AG04449 (cell line): Measurements from ENCODE around the gene USP17L30.
"Not testable (repeated sequence)": the region's sequence is repeated elsewhere in the genome, so short reads cannot be mapped to it uniquely, and the experiment has no call there.

Experiments
- CTCF ChIA-PET: fragments of 350-600 bp; formaldehyde crosslinking; extraction: SDS; loops from one replicate; lab custom pipeline; 2021; ENCODE audit warnings: antibody characterized with exemption; lab: Yijun Ruan, JAX
- POLR2A ChIA-PET: fragments of 400-600, 350-600 bp; formaldehyde crosslinking; extraction: SDS; loops from one replicate; lab custom pipeline; 2020; ENCODE audit warnings: antibody characterized with exemption, inconsistent platforms; lab: Yijun Ruan, JAX
- DNase-seq: peaks from one replicate; pipeline ENCODE4 v3.0.0-alpha.2; 2010; ENCODE audit warnings: low read depth, low spot score
- H3K4me3 ChIP-seq: 2 replicates; pipeline ENCODE4 v1.5.1; 2011; ENCODE audit warnings: low read depth, mild to moderate bottlenecking, control low read depth, low read length

The USP17L30 gene, protein sequence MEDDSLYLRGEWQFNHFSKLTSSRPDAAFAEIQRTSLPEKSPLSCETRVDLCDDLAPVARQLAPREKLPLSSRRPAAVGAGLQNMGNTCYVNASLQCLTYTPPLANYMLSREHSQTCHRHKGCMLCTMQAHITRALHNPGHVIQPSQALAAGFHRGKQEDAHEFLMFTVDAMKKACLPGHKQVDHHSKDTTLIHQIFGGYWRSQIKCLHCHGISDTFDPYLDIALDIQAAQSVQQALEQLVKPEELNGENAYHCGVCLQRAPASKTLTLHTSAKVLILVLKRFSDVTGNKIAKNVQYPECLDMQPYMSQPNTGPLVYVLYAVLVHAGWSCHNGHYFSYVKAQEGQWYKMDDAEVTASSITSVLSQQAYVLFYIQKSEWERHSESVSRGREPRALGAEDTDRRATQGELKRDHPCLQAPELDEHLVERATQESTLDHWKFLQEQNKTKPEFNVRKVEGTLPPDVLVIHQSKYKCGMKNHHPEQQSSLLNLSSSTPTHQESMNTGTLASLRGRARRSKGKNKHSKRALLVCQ

DNA sequence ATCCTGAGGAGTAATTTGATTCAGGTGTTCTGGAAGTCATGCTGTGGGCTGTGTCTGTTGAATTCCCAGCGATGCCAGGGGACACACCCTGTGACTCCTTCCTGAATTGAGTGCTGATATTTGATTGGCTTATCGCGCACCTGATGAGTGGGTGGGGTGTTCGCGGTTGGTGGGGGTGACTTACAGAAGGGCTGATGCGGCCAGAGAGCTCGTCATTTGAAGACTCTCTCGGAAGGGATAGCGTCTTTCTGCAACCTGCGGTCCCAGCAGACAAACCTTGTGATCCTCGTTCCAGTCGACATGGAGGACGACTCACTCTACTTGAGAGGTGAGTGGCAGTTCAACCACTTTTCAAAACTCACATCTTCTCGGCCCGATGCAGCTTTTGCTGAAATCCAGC, at the start of gene USP17L30:
TSS of gene USP17L30 (plus strand) at position 301 of the 400 bp plus-strand sequence. CDS start at position 301, 0 bp downstream.
- POLR2A ChIA-PET, H3K4me3 ChIP-seq, CTCF ChIA-PET, DNase-seq: not testable (repeated sequence)

DNA sequence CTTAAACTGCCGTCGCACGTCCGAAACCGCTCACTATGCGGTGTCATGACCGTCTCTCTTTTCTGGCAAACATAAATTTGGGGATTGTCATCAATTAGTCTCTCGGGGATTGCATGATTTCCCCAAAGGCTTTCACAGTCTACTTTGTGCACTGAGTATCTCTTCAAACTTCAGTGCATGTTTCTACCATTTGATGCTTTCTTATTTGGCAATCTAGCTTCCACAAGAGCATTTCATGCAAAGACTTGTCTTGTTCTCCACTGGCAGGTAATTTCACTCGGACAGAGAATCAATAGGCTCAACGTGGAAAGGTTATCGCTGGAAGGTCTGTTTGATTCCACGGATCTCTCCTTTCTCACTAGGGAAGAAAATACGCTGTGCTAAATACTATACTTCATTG, 38.7 kb upstream of the USP17L30 start:
- DNase-seq, CTCF ChIA-PET, POLR2A ChIA-PET, H3K4me3 ChIP-seq: not testable (repeated sequence)

DNA sequence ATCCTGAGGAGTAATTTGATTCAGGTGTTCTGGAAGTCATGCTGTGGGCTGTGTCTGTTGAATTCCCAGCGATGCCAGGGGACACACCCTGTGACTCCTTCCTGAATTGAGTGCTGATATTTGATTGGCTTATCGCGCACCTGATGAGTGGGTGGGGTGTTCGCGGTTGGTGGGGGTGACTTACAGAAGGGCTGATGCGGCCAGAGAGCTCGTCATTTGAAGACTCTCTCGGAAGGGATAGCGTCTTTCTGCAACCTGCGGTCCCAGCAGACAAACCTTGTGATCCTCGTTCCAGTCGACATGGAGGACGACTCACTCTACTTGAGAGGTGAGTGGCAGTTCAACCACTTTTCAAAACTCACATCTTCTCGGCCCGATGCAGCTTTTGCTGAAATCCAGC, 38.1 kb upstream of the USP17L30 start, which contains the start of gene USP17L24:
TSS of gene USP17L24 (plus strand) at position 301 of the 400 bp plus-strand sequence. CDS start at position 301, 0 bp downstream.
- H3K4me3 ChIP-seq, CTCF ChIA-PET, DNase-seq, POLR2A ChIA-PET: not testable (repeated sequence)

DNA sequence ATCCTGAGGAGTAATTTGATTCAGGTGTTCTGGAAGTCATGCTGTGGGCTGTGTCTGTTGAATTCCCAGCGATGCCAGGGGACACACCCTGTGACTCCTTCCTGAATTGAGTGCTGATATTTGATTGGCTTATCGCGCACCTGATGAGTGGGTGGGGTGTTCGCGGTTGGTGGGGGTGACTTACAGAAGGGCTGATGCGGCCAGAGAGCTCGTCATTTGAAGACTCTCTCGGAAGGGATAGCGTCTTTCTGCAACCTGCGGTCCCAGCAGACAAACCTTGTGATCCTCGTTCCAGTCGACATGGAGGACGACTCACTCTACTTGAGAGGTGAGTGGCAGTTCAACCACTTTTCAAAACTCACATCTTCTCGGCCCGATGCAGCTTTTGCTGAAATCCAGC, 33.3 kb upstream of the USP17L30 start, which contains the start of gene USP17L25:
TSS of gene USP17L25 (plus strand) at position 301 of the 400 bp plus-strand sequence. CDS start at position 301, 0 bp downstream.
- POLR2A ChIA-PET, CTCF ChIA-PET: not testable (repeated sequence)

DNA sequence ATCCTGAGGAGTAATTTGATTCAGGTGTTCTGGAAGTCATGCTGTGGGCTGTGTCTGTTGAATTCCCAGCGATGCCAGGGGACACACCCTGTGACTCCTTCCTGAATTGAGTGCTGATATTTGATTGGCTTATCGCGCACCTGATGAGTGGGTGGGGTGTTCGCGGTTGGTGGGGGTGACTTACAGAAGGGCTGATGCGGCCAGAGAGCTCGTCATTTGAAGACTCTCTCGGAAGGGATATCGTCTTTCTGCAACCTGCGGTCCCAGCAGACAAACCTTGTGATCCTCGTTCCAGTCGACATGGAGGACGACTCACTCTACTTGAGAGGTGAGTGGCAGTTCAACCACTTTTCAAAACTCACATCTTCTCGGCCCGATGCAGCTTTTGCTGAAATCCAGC, 28.6 kb upstream of the USP17L30 start, which contains the start of gene USP17L26:
TSS of gene USP17L26 (plus strand) at position 301 of the 400 bp plus-strand sequence. CDS start at position 301, 0 bp downstream.
- H3K4me3 ChIP-seq, DNase-seq, POLR2A ChIA-PET, CTCF ChIA-PET: not testable (repeated sequence)

More for the DNA sequence above, 33.3 kb upstream of the USP17L30 start, which contains the start of gene USP17L25:
- H3K4me3 ChIP-seq, DNase-seq: not testable (repeated sequence)

DNA sequence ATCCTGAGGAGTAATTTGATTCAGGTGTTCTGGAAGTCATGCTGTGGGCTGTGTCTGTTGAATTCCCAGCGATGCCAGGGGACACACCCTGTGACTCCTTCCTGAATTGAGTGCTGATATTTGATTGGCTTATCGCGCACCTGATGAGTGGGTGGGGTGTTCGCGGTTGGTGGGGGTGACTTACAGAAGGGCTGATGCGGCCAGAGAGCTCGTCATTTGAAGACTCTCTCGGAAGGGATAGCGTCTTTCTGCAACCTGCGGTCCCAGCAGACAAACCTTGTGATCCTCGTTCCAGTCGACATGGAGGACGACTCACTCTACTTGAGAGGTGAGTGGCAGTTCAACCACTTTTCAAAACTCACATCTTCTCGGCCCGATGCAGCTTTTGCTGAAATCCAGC, 23.8 kb upstream of the USP17L30 start, which contains the start of gene USP17L5:
TSS of gene USP17L5 (plus strand) at position 301 of the 400 bp plus-strand sequence. CDS start at position 301, 0 bp downstream.
- CTCF ChIA-PET, POLR2A ChIA-PET, DNase-seq, H3K4me3 ChIP-seq: not testable (repeated sequence)

DNA sequence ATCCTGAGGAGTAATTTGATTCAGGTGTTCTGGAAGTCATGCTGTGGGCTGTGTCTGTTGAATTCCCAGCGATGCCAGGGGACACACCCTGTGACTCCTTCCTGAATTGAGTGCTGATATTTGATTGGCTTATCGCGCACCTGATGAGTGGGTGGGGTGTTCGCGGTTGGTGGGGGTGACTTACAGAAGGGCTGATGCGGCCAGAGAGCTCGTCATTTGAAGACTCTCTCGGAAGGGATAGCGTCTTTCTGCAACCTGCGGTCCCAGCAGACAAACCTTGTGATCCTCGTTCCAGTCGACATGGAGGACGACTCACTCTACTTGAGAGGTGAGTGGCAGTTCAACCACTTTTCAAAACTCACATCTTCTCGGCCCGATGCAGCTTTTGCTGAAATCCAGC, 19.1 kb upstream of the USP17L30 start, which contains the start of gene USP17L27:
TSS of gene USP17L27 (plus strand) at position 301 of the 400 bp plus-strand sequence. CDS start at position 301, 0 bp downstream.
- DNase-seq, H3K4me3 ChIP-seq, POLR2A ChIA-PET, CTCF ChIA-PET: not testable (repeated sequence)

DNA sequence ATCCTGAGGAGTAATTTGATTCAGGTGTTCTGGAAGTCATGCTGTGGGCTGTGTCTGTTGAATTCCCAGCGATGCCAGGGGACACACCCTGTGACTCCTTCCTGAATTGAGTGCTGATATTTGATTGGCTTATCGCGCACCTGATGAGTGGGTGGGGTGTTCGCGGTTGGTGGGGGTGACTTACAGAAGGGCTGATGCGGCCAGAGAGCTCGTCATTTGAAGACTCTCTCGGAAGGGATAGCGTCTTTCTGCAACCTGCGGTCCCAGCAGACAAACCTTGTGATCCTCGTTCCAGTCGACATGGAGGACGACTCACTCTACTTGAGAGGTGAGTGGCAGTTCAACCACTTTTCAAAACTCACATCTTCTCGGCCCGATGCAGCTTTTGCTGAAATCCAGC, 14.3 kb upstream of the USP17L30 start, which contains the start of gene USP17L28:
TSS of gene USP17L28 (plus strand) at position 301 of the 400 bp plus-strand sequence. CDS start at position 301, 0 bp downstream.
- H3K4me3 ChIP-seq, CTCF ChIA-PET, DNase-seq, POLR2A ChIA-PET: not testable (repeated sequence)

DNA sequence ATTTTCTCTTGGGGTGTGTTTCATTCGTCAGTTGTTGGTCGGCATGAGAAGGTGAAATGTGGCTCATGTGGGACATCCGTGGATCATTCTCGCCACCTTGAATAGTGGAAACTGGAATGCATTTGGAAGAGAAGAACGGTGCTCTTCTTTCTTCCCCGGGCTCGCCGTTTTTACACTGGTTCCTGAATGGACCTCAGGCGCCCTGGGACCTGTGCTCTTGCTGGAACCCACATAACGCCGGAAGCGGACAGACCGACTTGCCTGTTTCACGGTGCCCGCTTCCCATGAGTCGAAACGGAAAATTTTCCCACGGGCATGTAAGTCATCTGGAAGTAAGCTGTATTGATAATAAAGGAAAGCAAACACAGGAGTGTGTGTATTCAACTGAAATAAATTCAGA, 12.1 kb upstream of the USP17L30 start:
- DNase-seq, POLR2A ChIA-PET, CTCF ChIA-PET: not testable (repeated sequence)

DNA sequence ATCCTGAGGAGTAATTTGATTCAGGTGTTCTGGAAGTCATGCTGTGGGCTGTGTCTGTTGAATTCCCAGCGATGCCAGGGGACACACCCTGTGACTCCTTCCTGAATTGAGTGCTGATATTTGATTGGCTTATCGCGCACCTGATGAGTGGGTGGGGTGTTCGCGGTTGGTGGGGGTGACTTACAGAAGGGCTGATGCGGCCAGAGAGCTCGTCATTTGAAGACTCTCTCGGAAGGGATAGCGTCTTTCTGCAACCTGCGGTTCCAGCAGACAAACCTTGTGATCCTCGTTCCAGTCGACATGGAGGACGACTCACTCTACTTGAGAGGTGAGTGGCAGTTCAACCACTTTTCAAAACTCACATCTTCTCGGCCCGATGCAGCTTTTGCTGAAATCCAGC, 9.6 kb upstream of the USP17L30 start, which contains the start of gene USP17L29:
TSS of gene USP17L29 (plus strand) at position 301 of the 400 bp plus-strand sequence. CDS start at position 301, 0 bp downstream.
- CTCF ChIA-PET, POLR2A ChIA-PET: not testable (repeated sequence)

More for the DNA sequence above, 12.1 kb upstream of the USP17L30 start:
- not testable (repeated sequence) for H3K4me3 ChIP-seq

DNA sequence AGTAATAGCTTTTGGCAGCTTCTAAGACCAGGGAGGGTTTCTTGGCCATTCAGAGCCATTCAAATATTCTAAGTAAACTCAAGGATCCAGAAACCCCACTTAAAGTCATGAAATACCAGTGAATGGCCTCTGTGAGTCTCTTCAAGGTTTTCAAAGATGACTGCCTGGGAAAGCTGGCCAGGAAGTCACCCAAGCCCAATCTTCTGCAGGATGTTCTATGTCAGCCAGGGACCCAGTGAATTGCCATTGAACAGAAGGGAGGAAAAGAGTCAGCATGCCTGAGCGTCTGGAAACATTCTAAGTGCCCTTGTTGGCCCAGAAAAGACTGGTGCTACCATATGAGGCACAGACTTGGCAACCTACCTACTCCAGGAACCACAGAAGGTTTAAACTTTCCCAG, 17.0 kb downstream of the USP17L30 start:
- POLR2A ChIA-PET, DNase-seq, CTCF ChIA-PET, H3K4me3 ChIP-seq: not testable (repeated sequence)

More for the DNA sequence above, 9.6 kb upstream of the USP17L30 start, which contains the start of gene USP17L29:
- H3K4me3 ChIP-seq, DNase-seq: not testable (repeated sequence)

DNA sequence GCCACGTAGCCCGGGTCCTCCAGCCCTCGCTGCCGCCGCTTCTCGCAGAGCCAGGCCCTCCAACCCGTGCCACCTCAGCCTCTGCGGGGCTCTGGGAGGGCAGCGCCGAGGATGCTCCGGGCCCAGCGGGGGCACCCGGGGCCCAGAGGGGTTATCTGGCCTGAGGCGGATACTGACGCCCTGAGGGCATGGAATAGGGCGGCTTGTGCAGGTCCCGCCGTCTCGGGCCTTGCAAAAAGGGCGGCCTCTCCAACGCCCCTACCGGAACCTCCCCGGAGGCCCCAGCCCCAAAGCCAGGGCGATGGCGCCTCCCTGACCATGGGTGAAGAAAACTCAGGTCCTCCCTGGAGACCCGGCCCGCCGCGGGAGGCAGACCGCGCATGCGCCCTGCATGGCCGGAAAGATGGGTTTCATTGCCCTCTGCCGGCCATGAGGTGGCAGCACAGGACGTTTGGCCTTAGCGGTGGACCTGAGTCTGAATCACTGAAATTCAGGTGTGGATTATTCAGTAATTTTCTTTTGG, 18.1 kb downstream of the USP17L30 start:
- POLR2A ChIA-PET, CTCF ChIA-PET, DNase-seq: not testable (repeated sequence)
- peak overlapping the region; percentile 44 for H3K4me3 ChIP-seq
